GM18505 (cell line): ENCODE data around the gene ALG3.

ENCODE experiments used
- ATAC-seq: cut with Tn5 transposase; IDR thresholded peaks from one replicate; pipeline ENCODE4 v1.9.1; 2021; ENCODE audit not compliant: unreplicated experiment
- POLR2A ChIP-seq: IDR thresholded peaks from 4 replicates; pipeline ENCODE4 v1.6.1; 2011; ENCODE audit warnings: borderline replicate concordance; ENCODE audit not compliant: insufficient read depth, insufficient read length; ENCODE audit errors: extremely low read depth

The ALG3 gene

DNA sequence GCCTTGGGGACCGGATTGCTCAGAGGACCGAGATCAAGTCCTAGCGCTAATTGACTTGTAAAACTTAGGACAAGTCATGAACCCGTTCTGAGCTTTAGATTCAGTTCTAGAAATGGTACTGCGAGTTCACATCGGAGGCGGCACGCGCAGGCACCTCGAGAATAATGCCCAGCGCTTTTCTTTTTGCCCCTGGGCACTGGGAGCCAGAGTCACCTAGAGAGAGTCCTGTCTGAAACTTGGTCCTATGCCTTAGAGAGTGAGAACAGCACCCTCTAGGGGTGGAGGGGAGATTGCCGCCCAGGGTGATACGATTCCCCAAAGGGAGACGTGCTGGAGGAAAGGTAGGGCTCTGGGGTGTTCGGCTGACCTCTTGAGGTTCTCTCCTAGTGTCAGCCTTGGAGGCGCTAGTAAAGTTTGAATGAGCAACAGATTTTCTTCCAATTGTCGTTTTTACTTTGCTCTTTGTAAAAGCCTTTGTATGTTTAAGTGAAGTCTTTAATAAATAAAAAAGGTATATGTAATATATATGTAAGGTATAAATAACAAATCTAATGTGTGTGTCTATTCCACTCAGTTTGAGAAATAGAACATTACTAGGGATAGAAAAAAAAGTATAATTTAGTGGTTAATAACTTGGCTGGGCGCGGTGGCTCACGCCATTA, 1.5 kb upstream of the ALG3 start:
- no peak for TF ChIP-seq POLR2A
- ATAC-seq = peak; percentile 52

- TF ChIP-seq POLR2A = peak; percentile 61
Measured at GRCh38 chr3:184249412-184250166, 827 bp upstream of the ALG3 start, which contains the start of gene EEF1AKMT4. TSS of gene EEF1AKMT4 (plus strand) at chr3:184249672. CDS start at chr3:184249695, 23 bp downstream.

GRCh38 chr3:184242297-184242685, 6.5 kb downstream of the ALG3 start:
- no peak for ATAC-seq
- no peak for TF ChIP-seq POLR2A

More at GRCh38 chr3:184249412-184250166, 827 bp upstream of the ALG3 start, which contains the start of gene EEF1AKMT4:
- peak; percentile 83 for ATAC-seq

- ATAC-seq = no peak
- TF ChIP-seq POLR2A = no peak
Measured at GRCh38 chr3:184241447-184242296, 7.1 kb downstream of the ALG3 start.

DNA sequence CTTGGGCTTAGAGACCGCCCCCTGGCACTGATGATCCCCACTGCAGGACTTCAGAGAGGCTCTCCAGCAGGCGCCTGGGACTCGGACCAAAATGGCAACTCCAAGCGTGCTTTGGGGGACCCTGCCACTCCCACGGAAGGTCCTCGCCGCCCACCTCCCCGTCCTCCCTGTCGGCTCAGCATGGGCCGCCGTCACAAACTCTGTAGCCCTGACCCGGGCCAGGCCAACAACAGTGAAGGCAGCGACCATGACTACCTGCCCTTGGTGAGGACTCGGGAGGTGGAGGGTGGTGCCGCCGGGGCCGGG, 7.7 kb downstream of the ALG3 start:
- no peak for TF ChIP-seq POLR2A
- no peak for ATAC-seq

DNA sequence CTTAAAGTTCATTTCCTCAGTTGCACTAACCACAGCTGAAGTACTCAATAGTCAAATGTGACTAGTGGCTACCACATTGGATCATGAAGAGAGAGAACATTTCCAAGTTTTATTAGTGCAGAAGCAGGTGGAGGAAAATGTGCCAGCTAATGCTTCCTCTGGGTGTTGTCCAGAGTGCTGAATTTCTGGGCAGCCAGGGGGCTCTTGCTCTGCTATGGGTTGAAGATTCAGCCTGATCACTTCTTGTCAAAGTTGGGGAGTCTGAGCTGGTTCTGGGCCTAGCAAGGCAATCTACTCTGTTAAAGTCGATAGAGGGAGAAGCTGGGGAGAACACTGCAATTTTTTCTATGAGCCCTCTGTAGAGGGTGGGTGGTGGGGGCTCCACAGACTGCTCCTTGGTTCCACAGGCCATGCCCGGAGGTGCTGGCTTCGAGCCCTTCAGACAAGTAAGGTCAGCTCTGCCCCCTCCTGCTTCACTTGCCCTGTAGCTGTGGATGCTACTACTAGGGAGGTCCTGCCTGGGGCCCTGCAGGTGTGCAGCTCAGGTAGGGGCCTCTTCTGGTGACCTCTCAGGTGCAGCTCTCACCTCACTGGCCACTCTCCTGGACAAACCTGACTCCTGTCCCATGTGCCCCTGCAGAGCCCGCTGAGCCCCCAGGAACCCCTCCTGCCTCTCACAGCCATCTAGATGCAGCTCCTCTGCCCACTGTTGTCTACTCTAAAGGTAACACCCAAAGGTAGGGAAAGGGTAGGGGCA, 8.2 kb downstream of the ALG3 start:
- TF ChIP-seq POLR2A = no peak
- ATAC-seq = no peak

DNA sequence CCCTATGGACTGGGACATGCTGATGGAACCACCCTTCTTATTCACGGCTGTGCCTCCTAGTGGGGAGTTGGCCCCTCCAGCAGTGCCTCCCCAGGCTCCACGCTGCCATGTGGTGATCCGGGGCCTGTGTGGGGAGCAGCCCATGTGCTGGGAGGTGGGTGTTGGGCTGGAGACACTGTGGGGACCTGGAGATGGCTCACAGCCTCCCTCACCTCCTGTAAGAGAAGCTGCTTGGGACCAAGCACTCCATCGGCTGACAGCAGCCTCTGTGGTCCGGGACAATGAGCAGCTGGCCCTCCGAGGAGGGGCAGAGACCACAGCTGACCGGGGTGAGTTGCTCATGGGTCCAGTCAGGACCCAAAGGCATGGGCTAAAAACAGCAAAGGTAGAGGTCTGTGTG, 9.1 kb downstream of the ALG3 start:
- no peak for TF ChIP-seq POLR2A
- ATAC-seq = no peak

DNA sequence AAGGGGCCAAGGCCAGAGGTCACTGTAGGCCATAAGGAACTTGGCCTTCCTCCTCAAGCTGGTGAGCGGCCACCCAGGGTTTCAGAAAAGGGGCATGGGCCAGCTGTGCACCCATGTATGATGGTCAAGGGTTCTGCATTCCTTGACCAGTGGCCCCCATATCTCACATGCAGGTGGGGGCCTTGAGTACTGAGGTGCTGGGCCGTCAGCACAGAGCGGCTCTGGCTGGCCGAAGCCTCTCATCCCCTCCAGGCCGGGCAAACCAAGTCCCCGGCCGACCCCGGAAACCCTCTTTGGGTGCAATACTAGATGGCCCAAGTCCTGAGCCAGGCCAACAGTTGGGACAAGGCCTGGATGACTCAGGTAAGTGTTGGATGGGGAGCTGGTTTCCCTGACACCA, 9.5 kb downstream of the ALG3 start:
- no peak for TF ChIP-seq POLR2A
- ATAC-seq = no peak

- no peak for ATAC-seq
Measured at GRCh38 chr3:184238246-184238818, 10.4 kb downstream of the ALG3 start.

DNA sequence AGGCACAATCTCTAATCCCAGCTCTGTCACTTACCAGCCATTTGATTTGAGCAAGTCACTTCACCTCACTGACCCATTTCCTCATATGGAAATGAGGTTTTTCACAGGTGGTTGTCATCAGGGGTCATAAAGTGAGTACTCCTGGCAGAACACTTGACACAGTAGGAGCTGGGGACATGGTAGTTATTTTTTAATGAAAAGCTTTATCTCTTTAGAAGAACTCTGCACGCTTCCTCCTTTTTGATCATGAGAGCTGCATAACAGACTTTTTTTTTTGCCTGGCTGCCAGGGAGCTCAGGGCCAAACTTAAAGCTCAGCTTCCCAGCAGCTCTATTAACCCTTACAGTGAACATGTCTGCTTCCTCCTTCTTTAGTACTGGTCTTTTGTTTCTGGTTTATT, 11.0 kb downstream of the ALG3 start:
- no peak for ATAC-seq
- TF ChIP-seq POLR2A = no peak

More at GRCh38 chr3:184238246-184238818, 10.4 kb downstream of the ALG3 start:
- TF ChIP-seq POLR2A = no peak

GRCh38 chr3:184237211-184237610, 11.6 kb downstream of the ALG3 start:
- ATAC-seq = no peak
- TF ChIP-seq POLR2A = no peak

DNA sequence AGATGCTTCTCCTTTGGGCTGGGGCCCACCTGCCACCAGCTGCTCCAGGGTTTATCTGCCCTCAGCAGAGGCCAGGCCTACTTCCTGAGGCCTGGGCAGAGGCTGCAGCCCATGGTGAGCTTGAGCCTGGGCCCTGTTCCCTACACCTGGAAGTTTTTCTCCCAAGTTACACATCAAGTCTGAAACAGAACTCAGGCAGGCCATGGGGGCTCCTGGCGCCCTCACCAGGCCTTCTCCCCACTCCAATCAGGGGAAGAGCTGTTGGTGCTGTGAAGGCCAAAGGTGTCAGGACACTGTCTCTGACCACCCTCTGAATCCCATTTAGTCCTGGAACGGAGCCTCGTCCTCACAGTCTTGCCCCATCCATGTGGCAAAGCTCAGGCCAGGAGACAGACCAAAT, 12.1 kb downstream of the ALG3 start:
- no peak for ATAC-seq
- TF ChIP-seq POLR2A = no peak
